GF-D8 (cell line): ENCODE measurements around the gene COL13A1.

Experiments
- DNase-seq: peaks from one replicate; lab custom pipeline; 2025; lab: John Stamatoyannopoulos, UW

COL13A1 gene

DNA sequence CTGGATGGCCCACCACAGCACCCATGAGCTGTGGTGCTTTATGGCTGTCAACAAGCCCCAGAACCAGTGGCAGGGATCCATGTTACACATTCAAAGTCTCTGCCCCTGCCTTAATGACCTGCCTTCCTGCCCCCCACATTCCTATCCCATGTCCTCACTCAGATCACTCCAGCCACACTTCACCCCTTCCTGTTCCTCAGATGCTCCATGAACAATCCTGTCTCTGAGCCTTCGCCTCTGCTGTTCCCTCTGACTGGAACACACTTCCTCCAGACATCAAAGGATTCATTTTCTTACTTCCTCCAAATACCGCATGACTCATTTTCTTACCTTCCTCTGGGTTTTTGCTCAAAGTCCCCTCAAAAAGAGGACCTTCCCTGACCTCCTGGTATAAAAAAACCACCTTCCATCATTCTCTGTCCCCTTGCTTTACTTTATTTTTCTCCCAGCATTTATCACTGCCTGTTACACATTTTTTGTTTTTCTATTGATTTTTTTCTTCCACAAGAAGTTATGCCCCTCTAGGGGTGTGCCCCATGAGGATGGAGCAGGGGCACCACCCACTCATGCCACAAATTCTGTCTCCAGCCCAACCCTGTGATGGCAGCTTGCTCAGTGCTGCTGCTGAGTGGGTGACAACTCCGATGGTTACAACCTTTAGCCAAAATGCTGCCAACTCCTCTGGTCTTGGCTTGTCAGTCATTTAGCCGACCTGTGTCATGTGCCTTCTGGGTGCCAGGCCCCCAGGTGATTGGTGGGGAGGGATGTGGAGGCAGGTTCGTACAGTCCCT, 18.2 kb downstream of the COL13A1 start:
- DNase-seq = no peak

DNA sequence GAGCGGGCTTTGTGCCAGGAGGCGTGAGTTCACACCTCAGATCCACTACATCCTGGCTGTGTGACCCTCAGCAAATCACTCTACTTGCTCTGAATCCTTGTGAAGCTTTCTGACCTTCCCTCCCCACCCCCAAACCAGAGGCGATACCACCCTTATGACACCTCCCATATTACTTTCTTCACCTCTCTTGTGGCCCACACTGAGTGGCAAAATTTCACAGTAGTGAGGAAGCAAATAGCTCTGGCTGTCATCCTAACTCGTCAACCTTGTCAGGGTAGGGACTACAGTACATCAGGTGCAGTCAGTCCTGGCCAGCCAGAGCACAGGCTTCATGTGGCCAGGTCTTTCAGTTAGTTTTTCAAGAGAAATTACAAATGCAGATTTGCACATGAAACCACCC, 19.1 kb downstream of the COL13A1 start:
- DNase-seq = no peak

- DNase-seq = no peak
These were observed 23.9 kb downstream of the COL13A1 start for GRCh38 chr10:69825604-69826003.

GRCh38 chr10:69826094-69826493, 24.4 kb downstream of the COL13A1 start:
- DNase-seq = no peak

- DNase-seq = no peak
These were observed 25.3 kb downstream of the COL13A1 start for GRCh38 chr10:69826789-69827554.

- DNase-seq = no peak
These were observed 26.6 kb downstream of the COL13A1 start for GRCh38 chr10:69828144-69828870.

DNA sequence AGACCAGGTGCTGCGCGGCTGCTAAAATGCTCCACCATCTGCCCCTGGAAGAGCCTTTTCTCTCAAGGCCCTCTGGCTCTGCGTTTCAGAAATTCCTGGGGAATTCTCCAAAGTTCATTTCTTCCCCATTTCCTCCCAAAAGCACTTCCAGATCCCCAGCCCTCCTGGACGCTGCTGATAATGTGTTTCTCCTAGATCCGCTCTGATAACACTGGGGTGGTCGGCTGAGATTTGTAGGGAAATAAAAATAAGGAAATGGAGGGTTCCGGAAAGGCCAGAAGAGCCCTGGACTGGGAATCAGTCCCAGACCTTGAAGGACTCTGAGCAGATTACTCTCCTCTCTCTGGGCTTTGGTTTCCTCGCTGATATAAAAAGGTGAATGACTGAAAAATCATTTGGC, 28.1 kb downstream of the COL13A1 start:
- DNase-seq = no peak

GRCh38 chr10:69831231-69831855, 29.6 kb downstream of the COL13A1 start:
- DNase-seq = no peak

DNA sequence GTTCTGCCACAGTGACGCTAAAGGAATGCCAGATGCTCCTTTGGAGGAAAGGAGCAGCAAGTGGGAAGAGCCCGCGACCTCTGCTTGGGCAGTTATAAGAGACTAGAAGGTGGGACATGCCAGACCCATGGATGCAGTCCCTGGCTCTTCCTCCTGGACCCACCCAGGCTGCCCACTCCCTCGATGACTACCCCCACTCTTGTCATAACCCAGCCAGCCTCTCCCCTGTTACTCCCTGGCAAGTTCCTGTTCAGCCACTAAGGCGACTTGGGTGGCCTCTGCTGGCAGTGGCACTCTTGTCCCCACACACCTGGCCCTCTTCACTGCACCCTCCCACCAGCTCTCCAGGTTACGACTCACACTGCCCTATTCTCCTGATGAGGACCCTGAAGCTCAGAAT, 33.5 kb downstream of the COL13A1 start:
- no peak for DNase-seq

DNA sequence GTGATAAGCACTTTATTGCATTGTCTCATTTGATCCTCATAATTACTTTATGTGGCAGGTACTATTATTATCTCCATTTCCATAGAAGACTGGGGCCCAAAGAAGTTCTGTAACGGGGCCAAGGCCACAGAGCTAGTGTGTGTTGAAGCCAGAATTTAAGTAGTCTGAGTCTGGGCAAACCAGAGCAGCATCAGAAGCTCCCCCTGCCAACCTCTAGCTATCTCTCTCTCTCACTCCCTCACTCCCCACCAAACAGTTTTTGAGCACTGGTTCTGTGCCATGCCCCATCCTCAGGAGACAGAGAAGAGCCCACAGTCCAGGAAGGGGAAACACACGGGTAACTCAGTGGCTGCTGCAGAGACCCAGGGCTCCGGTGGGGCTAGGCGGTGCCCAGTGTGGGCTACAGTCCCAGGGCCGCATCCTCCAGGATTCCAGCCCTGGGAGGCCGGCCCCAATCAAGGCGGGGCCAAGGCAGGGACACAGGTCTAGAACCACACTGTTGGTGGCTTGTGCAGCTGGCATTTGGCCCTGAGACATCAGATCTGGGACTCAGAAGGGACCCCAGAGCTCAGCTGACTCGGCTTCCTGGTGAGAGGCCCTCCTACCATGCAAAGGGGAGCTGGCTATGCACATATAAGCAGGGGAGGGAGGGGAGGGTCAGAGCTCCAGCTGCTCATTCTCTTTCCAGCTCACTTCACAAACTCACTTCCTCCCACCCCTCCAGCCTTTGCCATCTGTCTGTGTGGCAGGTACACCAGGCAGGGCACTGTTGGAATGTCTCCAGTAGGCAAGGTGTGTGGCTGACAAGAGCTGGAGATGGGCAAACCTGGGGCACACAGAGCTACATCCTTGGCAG, 34.4 kb downstream of the COL13A1 start:
- no peak for DNase-seq

GRCh38 chr10:69836731-69837030, 35.0 kb downstream of the COL13A1 start:
- no peak for DNase-seq

DNA sequence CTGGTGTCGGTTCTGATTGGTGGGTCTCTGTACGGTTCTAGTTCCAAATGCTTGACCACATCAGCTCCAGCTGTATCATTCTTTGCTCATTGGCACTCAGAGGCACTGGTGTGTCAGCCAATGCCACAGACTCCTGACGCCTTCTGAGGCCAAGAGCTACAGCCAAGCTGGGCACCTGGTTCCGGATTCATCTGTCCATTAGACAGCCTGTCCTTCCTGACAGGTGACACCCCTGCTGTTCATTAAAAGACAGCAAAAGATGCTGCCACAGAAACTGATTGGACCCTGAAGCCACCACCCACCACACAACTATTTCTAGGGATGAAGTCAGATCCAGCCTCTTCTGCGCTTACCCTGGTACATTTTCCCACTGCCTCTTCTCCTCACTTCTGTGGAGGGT, 35.6 kb downstream of the COL13A1 start:
- DNase-seq = no peak

GRCh38 chr10:69838418-69838817, 36.7 kb downstream of the COL13A1 start:
- DNase-seq = no peak

DNA sequence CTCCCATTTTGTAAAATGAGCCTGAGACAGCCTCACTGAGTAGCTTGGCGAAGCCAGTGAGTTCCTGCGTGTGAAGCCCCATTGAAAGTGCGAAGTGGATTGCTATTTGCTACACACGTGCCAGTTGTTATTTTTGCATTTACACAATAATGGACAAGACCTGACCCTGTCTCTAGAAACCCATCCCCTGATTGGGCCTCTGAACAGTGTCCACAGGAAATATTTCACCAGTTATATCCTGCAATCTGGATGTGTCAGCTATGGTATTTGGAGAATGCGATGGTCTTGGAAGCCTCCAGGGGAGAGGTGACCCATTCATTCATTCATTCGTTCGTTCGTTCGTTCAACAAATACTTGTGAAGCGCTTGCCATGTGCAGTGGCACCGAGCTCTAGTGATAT, 37.1 kb downstream of the COL13A1 start:
- no peak for DNase-seq

DNA sequence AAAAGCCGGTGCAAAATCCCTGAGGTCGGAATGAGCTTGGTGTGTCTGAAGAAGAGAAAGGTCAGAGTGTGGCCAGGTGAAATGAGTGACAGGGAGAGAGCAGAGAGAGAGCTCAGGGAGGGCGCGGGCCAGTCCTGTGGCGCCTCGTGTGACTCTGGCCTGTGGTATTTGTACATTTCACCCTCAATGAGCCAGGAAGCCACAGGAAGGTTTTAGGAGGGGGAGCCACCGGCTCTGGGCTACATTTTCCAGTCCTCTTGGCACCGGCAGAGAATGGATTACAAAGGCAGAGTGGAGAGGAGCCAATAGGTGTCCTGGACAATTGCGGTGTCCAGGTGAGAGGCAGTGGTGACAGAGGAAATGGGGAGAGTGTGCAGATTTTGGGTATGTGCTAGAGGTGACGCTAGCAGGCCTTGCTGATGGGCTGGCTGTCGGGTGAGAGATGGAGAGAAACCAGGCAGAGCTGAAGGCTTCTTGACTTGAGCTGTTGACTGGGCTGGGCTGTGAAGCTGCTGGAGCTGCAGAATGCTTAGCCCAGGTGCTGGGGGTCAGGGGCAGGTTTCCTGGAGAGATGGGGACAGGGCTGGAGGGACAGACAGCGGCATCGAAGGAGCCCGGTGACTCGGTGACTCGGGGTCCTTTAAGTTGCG, 38.1 kb downstream of the COL13A1 start:
- DNase-seq = no peak

GRCh38 chr10:69840773-69841172, 39.1 kb downstream of the COL13A1 start:
- DNase-seq = no peak

DNA sequence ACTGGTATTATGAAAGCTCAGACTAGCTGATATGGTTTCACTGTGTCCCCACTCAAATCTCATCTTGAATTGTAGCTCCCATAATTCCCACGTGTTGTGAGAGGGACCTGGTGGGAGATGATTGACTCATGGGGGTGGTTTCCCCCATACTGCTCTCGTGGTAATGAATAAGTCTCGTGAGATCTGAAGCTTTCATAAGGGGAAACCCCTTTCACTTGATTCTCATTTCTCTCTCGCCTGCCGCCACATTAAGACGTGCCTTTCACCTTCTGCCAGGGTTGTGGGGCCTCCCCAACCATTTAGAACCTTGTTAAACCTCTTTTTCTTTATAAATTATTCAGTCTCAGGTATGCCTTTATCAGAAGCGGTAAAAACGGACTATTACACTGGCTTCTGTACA, 40.3 kb downstream of the COL13A1 start:
- DNase-seq = no peak

- no peak for DNase-seq
These were observed 41.2 kb downstream of the COL13A1 start for GRCh38 chr10:69842882-69843281.

GRCh38 chr10:69843923-69844322, 42.2 kb downstream of the COL13A1 start:
- no peak for DNase-seq

- no peak for DNase-seq
These were observed 43.0 kb downstream of the COL13A1 start for GRCh38 chr10:69844698-69845097.
